GM12872 (cell line): Measurements from ENCODE around the gene PI4K2B.

Source experiments
- CTCF ChIP-seq: IDR thresholded peaks from 3 replicates; pipeline ENCODE4 v1.5.1; 2011; ENCODE audit warnings: low read depth, mild to moderate bottlenecking, low read length, moderate library complexity; ENCODE audit not compliant: insufficient read depth

The PI4K2B gene

DNA sequence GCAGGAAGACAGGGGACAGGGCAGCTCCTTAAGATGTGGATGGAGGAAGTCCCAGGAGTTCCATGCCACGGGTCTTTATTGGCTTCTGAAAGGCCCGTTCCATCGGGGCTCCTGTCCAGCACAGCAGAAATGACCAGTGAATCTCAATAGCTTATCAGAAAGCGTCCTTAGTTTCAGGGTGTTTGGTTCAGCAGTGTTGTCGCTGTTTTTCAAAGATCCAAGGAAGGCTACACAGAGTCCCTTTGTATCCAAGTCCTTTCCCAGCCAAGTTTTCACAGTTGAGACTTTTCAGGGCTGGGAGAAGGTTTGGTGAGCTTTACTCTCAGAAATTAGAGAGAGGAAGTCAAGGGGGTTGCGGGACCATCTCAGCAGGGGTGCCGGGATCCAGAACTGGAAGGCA is 73.8 kb downstream of the PI4K2B start:
- no peak for TF ChIP-seq CTCF

- no peak for TF ChIP-seq CTCF
Observed at GRCh38 chr4:25308306-25308705, 74.5 kb downstream of the PI4K2B start.

GRCh38 chr4:25308761-25309160 is 74.9 kb downstream of the PI4K2B start:
- TF ChIP-seq CTCF: no peak

- TF ChIP-seq CTCF: no peak
Observed at GRCh38 chr4:25310066-25310802, 76.4 kb downstream of the PI4K2B start.

DNA sequence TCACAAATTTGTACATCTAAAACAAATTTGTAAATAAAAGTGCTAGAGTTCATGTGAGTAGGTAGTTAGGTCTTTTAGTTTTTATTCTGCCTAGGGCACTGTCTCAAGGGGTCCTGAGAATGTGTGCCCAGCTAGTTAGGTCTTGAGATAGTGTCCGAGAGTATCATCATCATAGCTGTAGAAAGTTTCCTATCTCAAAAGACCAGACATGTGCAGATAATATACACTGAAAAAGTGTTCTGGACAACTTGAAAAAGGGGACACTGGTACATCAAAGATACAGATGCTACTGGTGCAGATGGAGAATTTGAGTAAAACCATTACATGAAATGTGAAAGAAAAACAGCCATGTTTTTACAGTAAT is 77.0 kb downstream of the PI4K2B start:
- TF ChIP-seq CTCF: no peak

DNA sequence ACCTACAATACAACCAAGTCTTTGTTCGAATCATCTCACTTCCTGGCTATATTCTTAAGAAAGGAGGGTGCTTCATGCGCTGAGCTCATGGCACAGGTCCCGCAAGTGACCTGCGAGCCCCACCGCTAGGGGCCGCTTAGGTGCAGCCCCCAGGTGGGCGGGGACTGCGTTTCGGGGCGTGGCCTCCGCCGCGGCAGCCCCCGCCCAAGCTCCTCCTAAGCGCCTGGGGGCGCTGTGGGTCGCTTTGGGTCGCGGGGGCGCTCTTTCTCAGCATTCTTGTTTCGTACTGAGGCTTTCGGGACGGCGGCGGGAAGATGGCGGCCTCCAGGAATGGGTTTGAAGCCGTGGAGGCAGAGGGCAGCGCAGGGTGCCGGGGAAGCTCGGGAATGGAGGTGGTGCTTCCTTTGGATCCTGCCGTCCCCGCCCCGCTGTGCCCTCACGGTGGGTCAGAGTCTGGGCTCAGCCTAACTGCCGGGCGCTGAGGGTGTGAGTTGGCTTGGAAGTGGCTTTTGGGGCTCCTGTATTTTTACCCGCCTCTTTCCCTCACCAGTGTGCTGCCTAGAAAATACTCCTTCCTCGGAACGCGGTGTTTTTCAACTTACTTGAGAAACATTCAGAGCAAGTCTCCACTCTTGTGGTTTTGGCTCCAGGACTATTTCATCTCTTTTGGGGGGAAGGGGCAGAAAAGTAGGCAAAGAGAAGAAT is 78.8 kb downstream of the PI4K2B start, which contains the start of gene ZCCHC4:
TSS of gene ZCCHC4 (plus strand) at position 279 of the 705 bp plus-strand sequence. CDS start at position 315, 36 bp downstream.
- TF ChIP-seq CTCF: peak; percentile 99

- TF ChIP-seq CTCF: no peak
Observed at GRCh38 chr4:25313201-25313895, 79.5 kb downstream of the PI4K2B start.
